Right lobe of liver (tissue), 6 donors: ENCODE measurements around the gene ARHGAP27. TPM values are rescaled to one million over a fixed set of nuclear protein-coding genes. Genes with fewer than 3 reads are reported as not detected.
A peak's percentile ranks its signal among the peaks of the same experiment; 100 is the strongest.

Experiments
- ATAC-seq, 4 donors: fragments of 200-7000 bp; cut with Tn5 transposase; one replicate each; pipeline ENCODE4 v1.9.1; 2020; ENCODE audit warnings: mild to moderate bottlenecking in 4 of 4, moderate library complexity in 4 of 4
- DNase-seq, 3 donors: peaks; one replicate each; pipeline ENCODE4 v3.0.0-alpha.2; 2020
- H3K27ac ChIP-seq, 3 donors: fragments of 200-600 bp; one replicate each; pipeline ENCODE4 v1.8.0; 2022
- H3K27me3 ChIP-seq, 2 donors: fragments of 200-600 bp; one replicate each; pipeline ENCODE4 v1.8.0; 2022
- H3K36me3 ChIP-seq, 4 donors: fragments of 200-600 bp; sonication (generic) in 1 of 4; one replicate each; pipeline versions ENCODE4 v1.5.1 to v1.8.0; 2017 to 2022; ENCODE audit warnings: control low read depth in 1 of 4
- H3K4me1 ChIP-seq, 4 donors: fragments of 200-600 bp; sonication (generic) in 1 of 4; one replicate each; pipeline versions ENCODE4 v1.5.1 to v1.8.0; 2017 to 2022; ENCODE audit warnings: control low read depth in 1 of 4
- H3K4me3 ChIP-seq, 3 donors: fragments of 200-600 bp; one replicate each; pipeline ENCODE4 v1.8.0; 2022
- H3K9me3 ChIP-seq, 4 donors: fragments of 200-600 bp; sonication (generic) in 1 of 4; one replicate each; pipeline versions ENCODE4 v1.5.1 to v1.8.0; 2017 to 2022; ENCODE audit warnings: control low read depth in 1 of 4
- POLR2A ChIP-seq: fragments of 450-650 bp; IDR thresholded peaks from one replicate; pipeline ENCODE4 v1.6.1; 2017; ENCODE audit warnings: antibody characterized with exemption, mild to moderate bottlenecking
- WGBS: methylation state at CpG from one replicate; pipeline ENCODE4 v1.1.6; 2018; ENCODE audit warnings: low coverage, low lambda C conversion rate; ENCODE audit not compliant: insufficient coverage; ENCODE audit errors: missing lambda C conversion rate; 5-methylcytosine and 5-hydroxymethylcytosine counted together
- intact Hi-C, 2 donors: fragments of 100-400 bp; cut with DNase I; formaldehyde crosslinking; loops; one replicate each; pipeline versions ENCODE4 v1.11.2 to v1.14.1; 2022
- total RNA-seq, 6 experiments: library from RNA; depleted of rRNA in 2 of 6; stranded (reverse); fragments of >200 nt in 2 of 6; fragmentation: NEBNext Ultra II Directional in 3 of 6; extraction: Animal tissue kit (Norgen Biotek cat#: 25700) in 3 of 6; gene quantifications; one replicate each; pipeline versions ENCODE4 v1.1.0 to v1.2.4, GENCODE V29; 2016 to 2023
- TF ChIP-seq, protein P1 (sequence below), 4 donors: fragments of 200-600 bp in 3 of 4; fragments of 450-650 bp in 1 of 4; IDR thresholded peaks; one replicate each; pipeline versions ENCODE4 v1.5.1 to v1.8.0; 2016 to 2022; ENCODE audit warnings: antibody characterized with exemption in 4 of 4, mild to moderate bottlenecking in 2 of 4
- donor health status: DM: no; HTN: yes; CAD: no.
- donor health status: DM: no; HTN: no; CAD: no.
- donor health status: DM: no; HTN: no; CAD: no.
- donor health status: DM: no; HTN: yes; CAD: no.
- donor health status: DM: no; HTN: yes; CAD: no.

The ARHGAP27 gene
- total RNA-seq, 6 experiments from 2014 or later, result 4.9 to 9.3 (median 6.8) TPM

DNA sequence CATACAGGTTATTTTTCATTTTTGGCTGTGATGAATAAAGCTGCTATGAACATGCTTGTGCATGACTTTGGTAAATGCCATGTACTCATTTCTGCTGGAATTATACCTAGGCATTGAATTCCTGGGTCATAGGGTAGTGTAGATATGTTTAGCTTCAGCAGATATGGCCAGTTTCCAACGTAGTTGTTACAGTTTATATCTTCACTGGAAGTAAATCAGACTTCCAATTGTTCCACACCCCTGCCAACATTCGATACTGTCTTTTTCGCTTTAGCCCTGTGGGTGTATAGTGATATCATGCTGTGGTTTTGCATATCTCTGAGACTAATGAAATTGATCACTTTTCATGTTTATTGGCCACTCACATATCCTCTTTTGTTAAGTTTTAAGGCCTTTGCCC is 50.4 kb downstream of the ARHGAP27 start:
- H3K27ac ChIP-seq, result no peak overlapping the region
- H3K27me3 ChIP-seq, result no peaks in the 10 kb centered on the region
- ATAC-seq, result no peak
- H3K4me3 ChIP-seq, result no peak overlapping the region
- WGBS, result 51% methylated on average over 3 of the region's 3 CpGs
- no peaks in the 10 kb centered on the region for H3K9me3 ChIP-seq
- TF ChIP-seq POLR2A, result no peak
- TF ChIP-seq, protein P1, sequence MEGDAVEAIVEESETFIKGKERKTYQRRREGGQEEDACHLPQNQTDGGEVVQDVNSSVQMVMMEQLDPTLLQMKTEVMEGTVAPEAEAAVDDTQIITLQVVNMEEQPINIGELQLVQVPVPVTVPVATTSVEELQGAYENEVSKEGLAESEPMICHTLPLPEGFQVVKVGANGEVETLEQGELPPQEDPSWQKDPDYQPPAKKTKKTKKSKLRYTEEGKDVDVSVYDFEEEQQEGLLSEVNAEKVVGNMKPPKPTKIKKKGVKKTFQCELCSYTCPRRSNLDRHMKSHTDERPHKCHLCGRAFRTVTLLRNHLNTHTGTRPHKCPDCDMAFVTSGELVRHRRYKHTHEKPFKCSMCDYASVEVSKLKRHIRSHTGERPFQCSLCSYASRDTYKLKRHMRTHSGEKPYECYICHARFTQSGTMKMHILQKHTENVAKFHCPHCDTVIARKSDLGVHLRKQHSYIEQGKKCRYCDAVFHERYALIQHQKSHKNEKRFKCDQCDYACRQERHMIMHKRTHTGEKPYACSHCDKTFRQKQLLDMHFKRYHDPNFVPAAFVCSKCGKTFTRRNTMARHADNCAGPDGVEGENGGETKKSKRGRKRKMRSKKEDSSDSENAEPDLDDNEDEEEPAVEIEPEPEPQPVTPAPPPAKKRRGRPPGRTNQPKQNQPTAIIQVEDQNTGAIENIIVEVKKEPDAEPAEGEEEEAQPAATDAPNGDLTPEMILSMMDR (IDR thresholded peaks at IDR 0.05), result no peak
- intact Hi-C loops, result loop anchor here in 1 of 2 donors (10.0 kb wide), 2 partner anchors 57 to 157 kb away; partner anchors contain the start of gene FMNL1
- H3K36me3 ChIP-seq, result no peaks in the 10 kb centered on the region
- peaks cover 0 to 10% (median 4%) of the 10 kb centered on the region in 4 donors for H3K4me1 ChIP-seq
- DNase-seq, result no peak

DNA sequence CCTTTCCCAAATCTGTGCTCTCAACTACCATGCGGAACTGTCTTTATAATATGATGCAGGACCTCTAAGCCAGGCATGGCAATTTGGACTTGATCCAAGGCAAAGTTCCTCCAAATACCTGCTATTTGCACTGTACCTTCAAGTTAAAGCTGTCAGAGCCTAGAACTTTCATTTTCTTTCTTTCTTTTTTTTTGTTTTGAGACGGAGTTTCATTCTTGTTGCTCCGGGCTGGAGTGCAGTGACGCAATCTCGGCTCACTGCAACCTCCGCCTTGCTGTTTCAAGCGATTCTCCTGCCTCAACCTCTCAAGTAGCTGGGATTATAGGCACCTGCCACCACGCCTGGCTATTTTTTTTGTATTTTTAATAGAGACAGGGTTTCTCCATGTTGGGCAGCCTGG is 51.7 kb downstream of the ARHGAP27 start:
- no peaks in the 10 kb centered on the region for H3K36me3 ChIP-seq
- peaks cover 0 to 10% (median 4%) of the 10 kb centered on the region in 4 donors for H3K4me1 ChIP-seq
- H3K9me3 ChIP-seq, result no peaks in the 10 kb centered on the region
- intact Hi-C loops, result loop anchor here in 1 of 2 donors (10.0 kb wide), 2 partner anchors 56 to 156 kb away; partner anchors contain the start of gene FMNL1
- no peak overlapping the region for H3K4me3 ChIP-seq
- WGBS, result 34% methylated on average over 7 of the region's 8 CpGs
- no peaks in the 10 kb centered on the region for H3K27me3 ChIP-seq
- no peak overlapping the region for H3K27ac ChIP-seq
- ATAC-seq, result no peak
- TF ChIP-seq, protein P1 (IDR thresholded peaks at IDR 0.05), result no peak
- no peak for TF ChIP-seq POLR2A
- peak in 1 of 3 donors; percentile 21 for DNase-seq

DNA sequence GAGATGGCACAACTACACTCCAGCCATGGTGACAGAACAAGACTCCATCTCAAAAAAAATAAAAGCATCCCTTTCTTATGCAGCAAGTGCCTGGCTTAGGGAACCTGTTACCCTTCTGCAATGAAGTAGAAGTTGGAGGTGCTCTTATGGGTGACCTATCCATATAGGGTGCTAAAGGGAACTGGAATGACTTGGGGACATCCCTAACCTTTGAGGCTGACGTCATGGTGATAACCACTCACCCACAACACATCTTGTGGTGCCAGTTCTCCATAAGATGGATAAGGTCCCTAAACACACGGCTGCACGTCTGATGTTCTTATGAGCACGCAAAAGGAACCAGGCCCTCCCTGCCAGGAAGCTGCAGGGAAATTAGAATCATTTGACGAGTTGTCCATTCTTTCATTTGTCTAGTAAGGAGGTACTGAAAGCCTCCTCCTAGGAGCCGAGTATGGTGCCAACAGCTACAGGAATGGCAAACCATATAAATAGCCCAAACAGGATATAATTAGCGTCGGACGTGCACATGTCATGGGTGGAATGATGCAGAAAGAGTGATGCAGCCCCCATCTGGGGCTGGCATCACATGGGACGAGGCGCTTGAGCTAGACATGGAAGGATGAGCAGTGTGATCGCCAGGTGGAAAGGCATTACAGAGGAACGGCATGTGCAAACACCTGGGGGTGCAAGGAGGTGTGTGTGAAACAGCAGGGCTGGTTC is 52.5 kb downstream of the ARHGAP27 start:
- TF ChIP-seq, protein P1 (IDR thresholded peaks at IDR 0.05), result no peak
- H3K4me1 ChIP-seq, result peaks cover 0 to 7% (median 3%) of the 10 kb centered on the region in 4 donors
- DNase-seq (peak in 1 of 3 donors; percentile 22), ATAC-seq (no peak)
- intact Hi-C loops, result loop anchor here in 1 of 2 donors (10.0 kb wide), 2 partner anchors 55 to 155 kb away; partner anchors contain the start of gene FMNL1
- no peaks in the 10 kb centered on the region for H3K36me3 ChIP-seq
- no peaks in the 10 kb centered on the region for H3K27me3 ChIP-seq
- no peak overlapping the region for H3K27ac ChIP-seq
- H3K9me3 ChIP-seq, result no peaks in the 10 kb centered on the region
- H3K4me3 ChIP-seq, result no peak overlapping the region
- WGBS, result 85% methylated on average over 9 of the region's 13 CpGs

DNA sequence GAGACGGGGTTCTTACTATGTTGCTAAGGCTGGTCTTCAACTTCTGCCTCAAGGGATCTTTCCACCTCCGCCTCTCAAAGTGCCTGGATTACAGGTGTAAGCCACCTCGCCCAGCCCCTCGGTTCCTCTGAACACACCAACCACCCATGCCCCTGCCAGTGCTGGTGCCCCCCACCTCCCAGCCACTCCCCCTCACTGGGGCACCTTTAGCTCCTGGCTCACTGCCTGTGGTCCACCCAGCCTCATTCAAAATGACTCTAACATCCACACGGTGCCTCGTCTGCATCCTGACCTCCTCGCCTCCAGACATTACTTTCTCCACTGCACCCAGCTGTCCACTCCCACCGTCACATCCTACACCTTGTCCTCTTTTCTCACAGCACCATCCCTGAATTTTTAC is 55.3 kb downstream of the ARHGAP27 start:
- H3K4me1 ChIP-seq, result peaks cover 0 to 3% (median under 1%) of the 10 kb centered on the region in 4 donors
- no peaks in the 10 kb centered on the region for H3K27me3 ChIP-seq
- 66% methylated on average over 7 of the region's 8 CpGs for WGBS
- H3K4me3 ChIP-seq, result no peak overlapping the region
- DNase-seq, result no peak
- no peak overlapping the region for H3K27ac ChIP-seq
- no peaks in the 10 kb centered on the region for H3K9me3 ChIP-seq
- intact Hi-C loops, result loop anchor here in 1 of 2 donors (5.0 kb wide), 1 partner anchor 95 kb away; no protein-coding TSS in a partner anchor
- no peak for ATAC-seq
- no peaks in the 10 kb centered on the region for H3K36me3 ChIP-seq
- no peak for TF ChIP-seq POLR2A
- TF ChIP-seq, protein P1 (IDR thresholded peaks at IDR 0.05), result no peak
